IMR-90 (cell line): Measurements from ENCODE around the gene ADARB2. TPM values are rescaled to one million over a fixed set of nuclear protein-coding genes. Genes with fewer than 3 reads are reported as not detected.

ENCODE experiments used
- ATAC-seq: fragments of 200-7000 bp; cut with Tn5 transposase; 2 replicates; pipeline ENCODE4 v1.9.1; 2020; ENCODE audit warnings: low read depth, mild to moderate bottlenecking, moderate library complexity
- BruUV-seq: library from RNA; stranded (reverse); fragments of 400-500 nt; replicated peaks from 2 replicates; lab custom pipeline; 2021; lab: Mats Ljungman, UMichigan
- CTCF ChIA-PET: fragments of 300-600 bp; formaldehyde crosslinking; extraction: SDS; loops from one replicate; lab custom pipeline; 2021; ENCODE audit warnings: antibody characterized with exemption; lab: Yijun Ruan, JAX
- POLR2A ChIA-PET: fragments of 300-600 bp; sonication (Branson Sonifier 250); formaldehyde crosslinking; loops from one replicate; lab custom pipeline; 2022; ENCODE audit warnings: antibody characterized with exemption; ENCODE audit not compliant: unreplicated experiment; lab: Charles Lee
- DNase-seq: peaks from one replicate; pipeline ENCODE4 v3.0.0; 2013
- H2AFZ ChIP-seq: replicated peaks from 2 replicates; pipeline ENCODE3; 2013; ENCODE audit warnings: low read length, mild to moderate bottlenecking; ENCODE audit not compliant: poor library complexity
- H2AK5ac ChIP-seq: 2 replicates; pipeline ENCODE4 v1.6.1; 2013; ENCODE audit warnings: low read depth, low read length, inconsistent platforms
- H2AK9ac ChIP-seq: replicated peaks from 2 replicates; pipeline ENCODE3; 2013; ENCODE audit warnings: mild to moderate bottlenecking, low read depth, low read length, moderate library complexity; ENCODE audit not compliant: poor library complexity
- H2BK120ac ChIP-seq: 2 replicates; pipeline ENCODE4 v1.6.1; 2013; ENCODE audit warnings: low read depth, low read length, inconsistent platforms
- H2BK15ac ChIP-seq: 3 replicates; pipeline ENCODE4 v1.6.1; 2013; ENCODE audit warnings: low read depth, low read length, inconsistent platforms
- H2BK20ac ChIP-seq: 2 replicates; pipeline ENCODE4 v1.6.1; 2013; ENCODE audit warnings: low read depth, mild to moderate bottlenecking, inconsistent platforms, low read length, moderate library complexity
- H2BK5ac ChIP-seq: 2 replicates; pipeline ENCODE4 v1.6.1; 2013; ENCODE audit warnings: mild to moderate bottlenecking, low read depth, low read length, inconsistent platforms; ENCODE audit not compliant: poor library complexity, severe bottlenecking
- H3K14ac ChIP-seq: replicated peaks from 2 replicates; pipeline ENCODE4 v1.6.1; 2013; ENCODE audit warnings: low read depth, low read length, inconsistent platforms
- H3K18ac ChIP-seq: 2 replicates; pipeline ENCODE4 v1.6.1; 2013; ENCODE audit warnings: low read depth, low read length, control low read depth
- H3K23ac ChIP-seq: 2 replicates; pipeline ENCODE4 v1.6.1; 2013; ENCODE audit warnings: low read depth, low read length, inconsistent platforms
- H3K27ac ChIP-seq: 2 replicates; pipeline ENCODE4 v1.5.1; 2013; ENCODE audit warnings: mild to moderate bottlenecking, control low read depth, low read length; ENCODE audit not compliant: insufficient read depth
- H3K27me3 ChIP-seq: 2 replicates; pipeline ENCODE4 v1.6.1; 2013; ENCODE audit warnings: low read length; ENCODE audit not compliant: control insufficient read depth, insufficient read depth
- H3K36me3 ChIP-seq: 2 replicates; pipeline ENCODE4 v1.6.1; 2013; ENCODE audit warnings: low read length, mixed read lengths; ENCODE audit not compliant: control insufficient read depth, insufficient read depth
- H3K4ac ChIP-seq: 2 replicates; pipeline ENCODE4 v1.6.1; 2013; ENCODE audit warnings: low read depth, low read length, inconsistent platforms
- H3K4me1 ChIP-seq: 2 replicates; pipeline ENCODE4 v1.6.1; 2013; ENCODE audit warnings: low read length, mixed read lengths; ENCODE audit not compliant: control insufficient read depth, insufficient read depth
- H3K4me2 ChIP-seq: 2 replicates; pipeline ENCODE4 v1.6.1; 2013; ENCODE audit warnings: low read depth, mild to moderate bottlenecking, control low read depth, low read length, moderate library complexity
- H3K4me3 ChIP-seq: 2 replicates; pipeline ENCODE4 v1.5.1; 2013; ENCODE audit warnings: low read depth, mild to moderate bottlenecking, control low read depth, low read length, moderate library complexity; ENCODE audit not compliant: insufficient read depth
- H3K56ac ChIP-seq: 2 replicates; pipeline ENCODE4 v1.6.1; 2013; ENCODE audit warnings: low read length, inconsistent platforms; ENCODE audit not compliant: insufficient read depth; ENCODE audit errors: extremely low read depth
- H3K79me1 ChIP-seq, 2 experiments: 2 replicates each; pipeline ENCODE4 v1.6.1; 2013; ENCODE audit warnings: low read length in 2 of 2, inconsistent platforms in 1 of 2, low read depth in 1 of 2
- H3K9ac ChIP-seq: 2 replicates; pipeline ENCODE4 v1.6.1; 2013; ENCODE audit warnings: low read depth, low read length, control low read depth
- H3K9me1 ChIP-seq: 2 replicates; pipeline ENCODE4 v1.6.1; 2013; ENCODE audit warnings: low read length, inconsistent platforms; ENCODE audit not compliant: insufficient read depth
- H3K9me3 ChIP-seq: 2 replicates; pipeline ENCODE4 v1.6.1; 2013; ENCODE audit warnings: low read length; ENCODE audit not compliant: control insufficient read depth, insufficient read depth
- H4K20me1 ChIP-seq: 2 replicates; pipeline ENCODE4 v1.6.1; 2013; ENCODE audit warnings: low read length, inconsistent platforms; ENCODE audit not compliant: insufficient read depth
- H4K5ac ChIP-seq: 2 replicates; pipeline ENCODE4 v1.6.1; 2013; ENCODE audit warnings: mild to moderate bottlenecking, low read depth, low read length, control low read depth
- H4K8ac ChIP-seq, 2 experiments: 2 replicates each; pipeline ENCODE4 v1.6.1; 2013; ENCODE audit warnings: low read depth in 2 of 2, low read length in 2 of 2, control low read depth in 1 of 2, inconsistent platforms in 1 of 2
- H4K91ac ChIP-seq: 2 replicates; pipeline ENCODE4 v1.6.1; 2013; ENCODE audit warnings: low read depth, low read length, inconsistent platforms; ENCODE audit not compliant: insufficient read depth
- MAFK ChIP-seq: IDR thresholded peaks from 2 replicates; pipeline ENCODE4 v1.6.1; 2012; ENCODE audit warnings: low read depth, low read length, improper control_type of control experiment
- SMC3 ChIP-seq: fragments of 150-350 bp; IDR thresholded peaks from 2 replicates; pipeline ENCODE4 v1.6.1; 2016; ENCODE audit warnings: low read depth, mild to moderate bottlenecking, antibody characterized with exemption, low read length, moderate library complexity
- WGBS, 2 experiments: methylation state at CpG; one replicate each; pipeline versions ENCODE4 v1.1.5 to v1.1.7; 2013; ENCODE audit warnings: missing lambda C conversion rate in 2 of 2; ENCODE audit not compliant: insufficient read length in 1 of 2; ENCODE audit errors: extremely low coverage in 2 of 2; 5-methylcytosine and 5-hydroxymethylcytosine counted together
- dilution Hi-C: fragments of 300-500 bp; cut with HindIII; formaldehyde crosslinking; loops from one replicate; pipeline ENCODE4 v1.14.3; 2018; ENCODE audit warnings: low sequenced_read_pairs; ENCODE audit not compliant: unreplicated experiment
- in situ Hi-C: fragments of 300-500 bp; cut with MboI; formaldehyde crosslinking; loops from 3 replicates; pipeline ENCODE4 v1.14.3; 2019; ENCODE audit warnings: low sequenced_read_pairs, inconsistent platforms, mixed read lengths
- intact Hi-C: fragments of 100-400 bp; cut with micrococcal nuclease; formaldehyde crosslinking; loops from 2 replicates; pipeline ENCODE4 v1.10.0; 2022
- polyA plus RNA-seq, 3 experiments: library from polyadenylated mRNA; depleted of rRNA; stranded (reverse); fragments of >200 nt; gene quantifications; 2 replicates each; pipeline ENCODE4 v1.2.3, GENCODE V29; 2012; ENCODE audit warnings: low replicate concordance in 1 of 3
- total RNA-seq: library from RNA; depleted of rRNA; stranded (reverse); fragments of >200 nt; gene quantifications from 2 replicates; pipeline ENCODE4 v1.2.3, GENCODE V29; 2012

ADARB2 gene
- total and polyA plus RNA-seq, 2 of the 4 experiments (the other 2 are of a cell fraction), result not detected

DNA sequence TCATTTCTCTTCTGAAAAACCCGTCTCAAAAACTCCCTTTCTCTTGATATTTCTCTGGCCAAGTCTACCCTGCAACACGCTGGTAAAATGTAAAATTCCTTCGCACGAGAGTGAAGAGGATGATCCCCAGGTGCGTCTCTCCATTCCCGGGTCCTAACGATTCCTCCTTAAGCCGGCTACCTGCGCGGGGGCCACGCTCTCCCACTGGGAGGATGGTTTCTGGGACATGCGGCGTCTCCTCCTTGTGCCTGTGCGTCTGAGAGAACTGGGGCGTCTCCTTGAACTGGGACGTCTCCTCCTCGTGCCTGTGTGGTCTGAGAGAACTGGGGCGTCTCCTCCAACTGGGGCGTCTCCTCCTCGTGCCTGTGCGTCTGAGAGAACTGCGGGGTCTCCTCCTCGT lies 531.2 kb downstream of the ADARB2 start:
- Histone ChIP-seq H3K23ac (no peak overlapping the region), H4K20me1 (no peaks in the 10 kb centered on the region), H2BK15ac (no peak overlapping the region), H3K14ac (no peak overlapping the region), H2AK9ac (no peak overlapping the region), H2BK5ac (no peak overlapping the region), H3K56ac (no peak overlapping the region), H2BK120ac (no peak overlapping the region), H3K9me1 (no peaks in the 10 kb centered on the region), H3K4me1 (no peaks in the 10 kb centered on the region), H3K4me2 (no peak overlapping the region), H3K4ac (no peak overlapping the region), H2BK20ac (no peak overlapping the region), H3K9ac (no peak overlapping the region), H3K27me3 (no peaks in the 10 kb centered on the region), H3K9me3 (peaks cover 32% of the 10 kb centered on the region), H3K79me1 (no peaks in the 10 kb centered on the region), H4K8ac (no peak overlapping the region), H4K91ac (no peak overlapping the region), H3K4me3 (no peak overlapping the region), H2AFZ (no peak overlapping the region), H3K36me3 (no peaks in the 10 kb centered on the region), H2AK5ac (no peak overlapping the region), H3K18ac (no peak overlapping the region), H4K5ac (no peak overlapping the region), H3K27ac (no peak overlapping the region)
- DNase-seq, result no peak
- WGBS, 2 experiments, result 74% methylated on average over 16 of the region's 23 CpGs; no CpG with 5 or more reads in 1 of the 2 experiments
- ChIA-PET POLR2A (no interaction called here), CTCF (no interaction called here)
- intact Hi-C loops (no loop called here), in situ Hi-C loops (no loop called here), dilution Hi-C loops (no loop called here)
- TF ChIP-seq MAFK (no peak), SMC3 (no peak)
- no peak for ATAC-seq
- no TSS peak for BruUV-seq
